K562 (cell line): Measurements from ENCODE around the gene SBNO1.

Experiments
- BHLHE40 ChIP-seq: IDR thresholded peaks from 2 replicates; pipeline ENCODE4 v1.6.1; 2011; ENCODE audit warnings: low read length, improper control_type of control experiment
- CHD2 ChIP-seq: IDR thresholded peaks from 2 replicates; pipeline ENCODE4 v1.6.1; 2011; ENCODE audit warnings: low read depth, low read length
- CTCF ChIP-seq, 3 experiments: IDR thresholded peaks in 2 of 3; conservative IDR thresholded peaks in 1 of 3; 2 replicates each; pipeline ENCODE4 v1.5.1; 2011 to 2012; ENCODE audit warnings: low read length in 3 of 3, mild to moderate bottlenecking in 3 of 3, control low read depth in 2 of 3, improper control_type of control experiment in 1 of 3, inconsistent platforms in 1 of 3, low read depth in 1 of 3, mixed read lengths in 1 of 3, moderate library complexity in 1 of 3; ENCODE audit not compliant: insufficient read depth in 2 of 3
- EP300 ChIP-seq: IDR thresholded peaks from 2 replicates; pipeline ENCODE4 v1.6.1; 2012; ENCODE audit warnings: low read length, improper control_type of control experiment
- EZH2 ChIP-seq: IDR thresholded peaks from 2 replicates; pipeline ENCODE4 v1.6.1; 2012; ENCODE audit warnings: low read depth, mild to moderate bottlenecking, inconsistent platforms, low read length, borderline replicate concordance
- POLR2A ChIP-seq: fragments of 450-650 bp; conservative IDR thresholded peaks from 2 replicates; pipeline ENCODE4 v1.6.1; 2016
- TAF1 ChIP-seq: IDR thresholded peaks from 2 replicates; pipeline ENCODE4 v1.6.1; 2011; ENCODE audit warnings: mild to moderate bottlenecking, low read length, moderate library complexity; ENCODE audit not compliant: insufficient read depth, control insufficient read depth, severe bottlenecking; ENCODE audit errors: extremely low read depth
- ZFPM2 ChIP-seq: fragments of 250-450 bp; sonication (Bioruptor Pico); IDR thresholded peaks from 2 replicates; pipeline ENCODE4 v1.5.1; 2022; ENCODE audit warnings: mild to moderate bottlenecking
- TF ChIP-seq, protein P1 (sequence below): IDR thresholded peaks from 2 replicates; pipeline ENCODE4 v1.6.1; 2011; ENCODE audit not compliant: insufficient read length; ENCODE audit errors: extremely low read depth

DNA sequence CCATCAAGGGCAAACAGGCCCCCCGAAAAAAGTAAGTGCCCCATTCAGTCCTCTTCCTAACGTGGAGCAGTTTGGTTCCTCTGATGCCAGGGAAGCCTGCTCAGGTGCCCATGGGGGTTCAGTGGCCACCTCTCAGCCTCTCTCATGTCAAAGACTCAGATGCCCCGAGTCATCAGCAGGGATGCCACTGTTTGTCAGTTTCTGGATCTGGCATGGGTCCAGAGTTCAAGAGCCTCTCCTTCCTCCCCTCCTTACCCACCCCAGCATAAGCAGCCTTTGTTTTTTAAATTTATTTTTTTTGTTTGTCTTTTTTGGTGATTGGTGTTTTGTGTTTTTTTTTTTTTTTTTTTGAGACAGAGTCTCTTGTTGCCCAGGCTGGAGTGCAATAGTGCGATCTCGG, 30.6 kb upstream of the SBNO1 start:
- TF ChIP-seq CTCF (IDR thresholded peaks at IDR 0.05 in 2 of 3, conservative IDR thresholded peaks at IDR 0.05 in 1 of 3; ENCODE audit: insufficient read depth in 2 of 3, low read depth in 1 of 3, low read length in 3 of 3), result no peak
- no peak for TF ChIP-seq TAF1
- no peak for TF ChIP-seq BHLHE40
- 0 out of 2 replicates have a peak, but pooled peaks have one; percentile 22 for TF ChIP-seq POLR2A
- no peak for TF ChIP-seq EZH2
- TF ChIP-seq, protein P1, sequence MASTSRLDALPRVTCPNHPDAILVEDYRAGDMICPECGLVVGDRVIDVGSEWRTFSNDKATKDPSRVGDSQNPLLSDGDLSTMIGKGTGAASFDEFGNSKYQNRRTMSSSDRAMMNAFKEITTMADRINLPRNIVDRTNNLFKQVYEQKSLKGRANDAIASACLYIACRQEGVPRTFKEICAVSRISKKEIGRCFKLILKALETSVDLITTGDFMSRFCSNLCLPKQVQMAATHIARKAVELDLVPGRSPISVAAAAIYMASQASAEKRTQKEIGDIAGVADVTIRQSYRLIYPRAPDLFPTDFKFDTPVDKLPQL, result no peak
- TF ChIP-seq CHD2, result no peak
- no peak for TF ChIP-seq EP300
- no peak for TF ChIP-seq ZFPM2 (CRISPR knock-in tag)
